WTC11 (cell line): ENCODE results near the gene SFTA2.

Experiments
- JUN ChIP-seq: sonication (generic); formaldehyde crosslinking; IDR thresholded peaks from 2 replicates; pipeline ENCODE4 v1.8.0; 2023; ENCODE audit warnings: mild to moderate bottlenecking, missing genetic modification reagents
- SOX15 ChIP-seq: fragments of 250-450 bp; sonication (Bioruptor Pico); IDR thresholded peaks from 2 replicates; pipeline ENCODE4 v1.9.0; 2021; ENCODE audit warnings: mild to moderate bottlenecking

GRCh38 chr6:30900863-30901417 is 31.0 kb downstream of the SFTA2 start:
- no peak for TF ChIP-seq SOX15 (CRISPR knock-in tag)
- TF ChIP-seq JUN (CRISPR knock-in tag), result no peak
